Heart left ventricle (tissue), 13 donors: Measurements from ENCODE around the gene TSACC.

Experiments
- POLR2A ChIP-seq, 2 donors: fragments of 450-650 bp; IDR thresholded peaks; one replicate each; pipeline ENCODE4 v1.6.1; 2017; ENCODE audit warnings: antibody characterized with exemption in 2 of 2, mild to moderate bottlenecking in 2 of 2, moderate library complexity in 2 of 2
- TF ChIP-seq, protein P1 (sequence below), 12 donors: fragments of 200-600 bp; sonication (generic) in 4 of 12; IDR thresholded peaks; one replicate each; pipeline versions ENCODE4 v1.5.0 to v1.8.0; 2018 to 2022; ENCODE audit warnings: antibody characterized with exemption in 12 of 12, mild to moderate bottlenecking in 5 of 12
- donor health status: ischemic (EF 13 %, LVEDD 7.1; RV severe dilation, severe dysfunction).
- donor health status: DM: no; HTN: yes; CAD: no.
- donor health status: DM: no; HTN: no; CAD: no.
- donor health status: ischemic (EF 25% LVEDD 6.9; RV normal size, moderate dysfunction).
- donor health status: ischemic (EF 25% LVEDD 5.7; RV mildly dilated, moderate dysfunction).
- donor health status: ischemic (EF 35%, LVEDD 5.7; RV mildly dilated, moderate dysfunction).
- donor health status: nonischemic (EF 11% LVEDD 7.7; RV severe dilation, severe dysfunction).
- donor health status: DM: yes; HTN: yes; CAD: no.
- donor health status: PGD.
- donor health status: ischemic (EF 29% LVEDD 5.4; RV normal size, mild dysfunction).
- donor health status: nonischemic (EF 23%, LVEDD 6.1; RV moderate dilation, normal function).

DNA sequence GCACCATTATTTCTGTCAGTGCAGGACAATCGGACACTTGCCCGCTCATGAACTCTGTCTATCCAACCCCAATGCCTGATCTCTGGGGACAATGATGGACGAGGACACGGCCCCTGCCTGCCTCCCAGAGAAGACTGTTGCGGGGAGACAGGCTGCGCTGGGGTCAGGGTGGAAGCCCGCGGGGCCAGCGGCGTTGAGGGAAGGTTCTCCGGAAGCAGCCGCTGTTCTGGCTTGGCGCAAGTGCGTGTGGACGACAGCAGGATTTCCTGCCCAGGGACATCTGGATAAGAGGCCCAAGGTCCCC is 49.5 kb downstream of the TSACC start:
- TF ChIP-seq, protein P1, sequence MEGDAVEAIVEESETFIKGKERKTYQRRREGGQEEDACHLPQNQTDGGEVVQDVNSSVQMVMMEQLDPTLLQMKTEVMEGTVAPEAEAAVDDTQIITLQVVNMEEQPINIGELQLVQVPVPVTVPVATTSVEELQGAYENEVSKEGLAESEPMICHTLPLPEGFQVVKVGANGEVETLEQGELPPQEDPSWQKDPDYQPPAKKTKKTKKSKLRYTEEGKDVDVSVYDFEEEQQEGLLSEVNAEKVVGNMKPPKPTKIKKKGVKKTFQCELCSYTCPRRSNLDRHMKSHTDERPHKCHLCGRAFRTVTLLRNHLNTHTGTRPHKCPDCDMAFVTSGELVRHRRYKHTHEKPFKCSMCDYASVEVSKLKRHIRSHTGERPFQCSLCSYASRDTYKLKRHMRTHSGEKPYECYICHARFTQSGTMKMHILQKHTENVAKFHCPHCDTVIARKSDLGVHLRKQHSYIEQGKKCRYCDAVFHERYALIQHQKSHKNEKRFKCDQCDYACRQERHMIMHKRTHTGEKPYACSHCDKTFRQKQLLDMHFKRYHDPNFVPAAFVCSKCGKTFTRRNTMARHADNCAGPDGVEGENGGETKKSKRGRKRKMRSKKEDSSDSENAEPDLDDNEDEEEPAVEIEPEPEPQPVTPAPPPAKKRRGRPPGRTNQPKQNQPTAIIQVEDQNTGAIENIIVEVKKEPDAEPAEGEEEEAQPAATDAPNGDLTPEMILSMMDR (IDR thresholded peaks at IDR 0.05): no peak
- no peak for TF ChIP-seq POLR2A (IDR thresholded peaks at IDR 0.05)
